Large intestine (tissue), 12 donors: Measurements from ENCODE around the gene GCDH. TPM values are rescaled to one million over a fixed set of nuclear protein-coding genes. Genes with fewer than 3 reads are reported as not detected.
"Not testable (repeated sequence)": the region's sequence is repeated elsewhere in the genome, so short reads cannot be mapped to it uniquely, and the experiment has no call there.

ENCODE experiments used
- DNase-seq, 2 donors: peaks; one replicate each; pipeline versions ENCODE4 v3.0.0 to v3.0.0-alpha.2; 2013
- H3K27ac ChIP-seq: one replicate; pipeline ENCODE4 v1.5.1; 2013; ENCODE audit warnings: low read length
- H3K27me3 ChIP-seq: 2 replicates; pipeline ENCODE4 v1.6.1; 2013; ENCODE audit warnings: low read length; ENCODE audit not compliant: control insufficient read depth, insufficient read depth
- H3K36me3 ChIP-seq: 2 replicates; pipeline ENCODE4 v1.6.1; 2013; ENCODE audit warnings: low read length; ENCODE audit not compliant: control insufficient read depth, insufficient read depth
- H3K4me1 ChIP-seq: one replicate; pipeline ENCODE4 v1.6.1; 2013; ENCODE audit warnings: low read length; ENCODE audit not compliant: control insufficient read depth, insufficient read depth
- H3K4me3 ChIP-seq: one replicate; pipeline ENCODE4 v1.5.1; 2013; ENCODE audit warnings: low read length
- H3K9me3 ChIP-seq: one replicate; pipeline ENCODE4 v1.6.1; 2013; ENCODE audit warnings: mild to moderate bottlenecking, low read depth, low read length, moderate library complexity; ENCODE audit not compliant: control insufficient read depth
- WGBS: methylation state at CpG from one replicate; pipeline ENCODE4 v1.1.5; 2013; ENCODE audit warnings: low lambda C conversion rate; ENCODE audit not compliant: insufficient coverage; 5-methylcytosine and 5-hydroxymethylcytosine counted together
- long read RNA-seq, 11 donors: transcript quantifications; one replicate each; lab custom pipeline, GENCODE V29; 2026
- polyA plus RNA-seq: library from polyadenylated mRNA; unstranded; fragments of 120-200 nt; gene quantifications from one replicate; pipeline ENCODE4 v1.2.1, GENCODE V29; 2013

The GCDH gene
- 25.4 TPM for polyA plus RNA-seq
- long read RNA-seq, donor 1, partial matches to known transcripts, result 0 of 3 reads
- long read RNA-seq, donor 1, other reads (novel, unspliced or antisense), result 0 of 3 reads
- long read RNA-seq, donor 2, transcript GCDH-201 (12 exons, 1,956 nt), result major isoform, 5 of 13 reads
- long read RNA-seq, donor 2, partial matches to known transcripts, result 7 of 13 reads
- long read RNA-seq, donor 2, other reads (novel, unspliced or antisense), result 0 of 13 reads
- long read RNA-seq, donor 3, result 0 reads
- long read RNA-seq, donor 4, partial matches to known transcripts, result 0 of 1 reads
- long read RNA-seq, donor 4, other reads (novel, unspliced or antisense), result 0 of 1 reads
- long read RNA-seq, donor 5, partial matches to known transcripts, result 0 of 1 reads
- long read RNA-seq, donor 5, other reads (novel, unspliced or antisense), result 0 of 1 reads
- long read RNA-seq, donor 6, transcript GCDH-201 (12 exons, 1,956 nt), result major isoform, 9 of 16 reads
- long read RNA-seq, donor 6, partial matches to known transcripts, result 5 of 16 reads
- long read RNA-seq, donor 6, other reads (novel, unspliced or antisense), result 0 of 16 reads
- long read RNA-seq, donor 7, partial matches to known transcripts, result 0 of 2 reads
- long read RNA-seq, donor 7, other reads (novel, unspliced or antisense), result 0 of 2 reads
- long read RNA-seq, donor 8, transcript GCDH-201 (12 exons, 1,956 nt), result major isoform, 5 of 16 reads
- long read RNA-seq, donor 8, partial matches to known transcripts, result 8 of 16 reads
- long read RNA-seq, donor 8, other reads (novel, unspliced or antisense), result 0 of 16 reads
- long read RNA-seq, donor 9, transcript GCDH-201 (12 exons, 1,956 nt), result major isoform, 5 of 7 reads
- long read RNA-seq, donor 9, partial matches to known transcripts, result 0 of 7 reads
- long read RNA-seq, donor 9, other reads (novel, unspliced or antisense), result 0 of 7 reads
- long read RNA-seq, donor 10, partial matches to known transcripts, result 0 of 5 reads
- long read RNA-seq, donor 10, other reads (novel, unspliced or antisense), result 0 of 5 reads
- long read RNA-seq, donor 11, partial matches to known transcripts, result 0 of 4 reads
- long read RNA-seq, donor 11, other reads (novel, unspliced or antisense), result 0 of 4 reads

DNA sequence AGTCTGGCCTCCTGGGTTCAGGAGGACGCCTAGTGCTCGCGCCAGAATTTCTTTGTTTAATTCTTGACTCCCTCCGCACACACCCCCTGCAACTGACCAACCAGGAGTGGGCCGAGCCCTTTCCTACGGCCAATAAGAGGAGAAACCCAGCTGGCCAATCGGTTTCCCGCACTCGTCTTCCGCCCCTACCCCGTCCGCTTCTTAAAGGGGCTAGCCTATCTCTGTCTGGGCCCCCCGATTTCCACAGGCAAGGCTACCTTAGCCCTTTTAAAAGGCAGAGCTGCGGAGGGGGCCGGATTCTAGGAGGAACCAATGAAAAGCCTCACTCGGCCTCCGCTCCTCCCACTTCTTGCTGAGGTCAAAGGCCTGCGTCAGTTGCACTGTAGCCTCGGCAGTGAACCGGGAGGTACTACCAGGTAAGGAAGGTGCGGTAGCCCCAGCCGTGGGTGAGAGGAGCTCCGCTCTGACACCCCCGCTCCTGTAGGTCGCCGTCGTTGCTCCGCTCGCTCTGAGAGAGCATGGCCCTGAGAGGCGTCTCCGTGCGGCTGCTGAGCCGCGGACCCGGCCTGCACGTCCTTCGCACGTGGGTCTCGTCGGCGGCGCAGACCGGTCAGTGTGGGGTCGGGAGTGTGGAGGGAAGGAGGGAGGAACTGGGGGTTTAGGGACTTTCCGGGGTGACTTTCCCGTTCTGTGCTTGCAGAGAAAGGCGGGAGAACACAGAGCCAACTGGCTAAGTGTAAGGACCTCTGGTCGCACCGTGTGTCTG lies at the start of gene GCDH:
Gene GCDH (plus strand): TSS at position 374 of the 766 bp plus-strand sequence. CDS start 145 bp downstream, at position 519.
- Histone ChIP-seq H3K27ac (peak within 1 kb of the TSS; percentile 16), H3K9me3 (peaks cover 1% of the 10 kb centered on the region), H3K4me3 (peak within 1 kb of the TSS; percentile 81), H3K36me3 (peaks cover 16% of the 10 kb centered on the region), H3K27me3 (peaks cover 21% of the 10 kb centered on the region), H3K4me1 (peaks cover 8% of the 10 kb centered on the region)
- WGBS, result no CpG with 5 or more reads among the region's 49 CpGs
- DNase-seq, result peak; percentile 97 to 99

DNA sequence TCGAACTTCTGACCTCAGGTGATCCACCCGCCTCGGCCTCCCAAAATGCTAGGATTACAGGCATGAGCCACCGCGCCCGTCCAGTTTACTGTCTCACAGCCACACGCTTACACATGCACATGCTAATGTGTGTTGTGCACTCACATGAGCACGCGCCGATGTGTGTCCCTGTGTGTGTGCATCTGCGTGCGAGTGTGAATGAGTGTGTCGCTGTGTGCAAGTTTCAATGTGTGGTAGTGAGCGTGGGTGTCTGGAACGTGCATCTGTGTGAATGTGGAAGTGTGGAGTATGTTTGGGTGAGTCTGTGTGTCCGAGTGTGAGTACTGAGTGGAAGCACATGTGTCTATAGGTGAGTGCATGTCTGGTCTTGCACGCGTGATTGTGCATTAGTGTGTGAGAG lies 48.4 kb upstream of the GCDH start:
- DNase-seq, result no peak
- no peak overlapping the region for H3K4me3 ChIP-seq
- no peaks in the 10 kb centered on the region for H3K36me3 ChIP-seq
- no CpG with 5 or more reads among the region's 18 CpGs for WGBS
- peaks cover 70% of the 10 kb centered on the region for H3K27me3 ChIP-seq
- H3K4me1 ChIP-seq, result peaks cover 12% of the 10 kb centered on the region
- H3K9me3 ChIP-seq, result peaks cover 15% of the 10 kb centered on the region
- no peak overlapping the region for H3K27ac ChIP-seq

DNA sequence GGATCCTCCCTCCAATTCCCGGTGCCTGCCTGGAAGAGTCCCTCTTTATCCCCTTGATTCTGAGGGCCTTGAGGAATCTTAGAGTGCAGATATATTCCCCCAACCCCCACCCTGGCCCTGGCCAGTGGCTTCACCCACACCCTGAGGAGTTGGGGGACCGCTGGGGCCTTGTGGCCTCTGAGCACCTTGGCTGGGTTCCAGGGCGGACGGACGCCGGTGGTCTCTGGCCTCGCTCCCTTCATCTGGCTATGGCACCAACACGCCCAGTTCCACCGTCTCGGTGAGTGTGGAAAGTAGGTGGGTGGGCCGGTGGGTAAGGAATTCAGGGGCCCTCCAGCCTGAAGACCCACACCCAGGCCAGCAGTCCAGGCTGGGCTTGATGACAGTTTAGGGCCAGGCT lies 47.6 kb upstream of the GCDH start:
- no CpG with 5 or more reads among the region's 11 CpGs for WGBS
- Histone ChIP-seq H3K27me3 (peaks cover 63% of the 10 kb centered on the region), H3K4me1 (peaks cover 16% of the 10 kb centered on the region), H3K27ac (no peak overlapping the region), H3K9me3 (peaks cover 15% of the 10 kb centered on the region), H3K4me3 (no peak overlapping the region), H3K36me3 (no peaks in the 10 kb centered on the region)
- DNase-seq, result no peak

DNA sequence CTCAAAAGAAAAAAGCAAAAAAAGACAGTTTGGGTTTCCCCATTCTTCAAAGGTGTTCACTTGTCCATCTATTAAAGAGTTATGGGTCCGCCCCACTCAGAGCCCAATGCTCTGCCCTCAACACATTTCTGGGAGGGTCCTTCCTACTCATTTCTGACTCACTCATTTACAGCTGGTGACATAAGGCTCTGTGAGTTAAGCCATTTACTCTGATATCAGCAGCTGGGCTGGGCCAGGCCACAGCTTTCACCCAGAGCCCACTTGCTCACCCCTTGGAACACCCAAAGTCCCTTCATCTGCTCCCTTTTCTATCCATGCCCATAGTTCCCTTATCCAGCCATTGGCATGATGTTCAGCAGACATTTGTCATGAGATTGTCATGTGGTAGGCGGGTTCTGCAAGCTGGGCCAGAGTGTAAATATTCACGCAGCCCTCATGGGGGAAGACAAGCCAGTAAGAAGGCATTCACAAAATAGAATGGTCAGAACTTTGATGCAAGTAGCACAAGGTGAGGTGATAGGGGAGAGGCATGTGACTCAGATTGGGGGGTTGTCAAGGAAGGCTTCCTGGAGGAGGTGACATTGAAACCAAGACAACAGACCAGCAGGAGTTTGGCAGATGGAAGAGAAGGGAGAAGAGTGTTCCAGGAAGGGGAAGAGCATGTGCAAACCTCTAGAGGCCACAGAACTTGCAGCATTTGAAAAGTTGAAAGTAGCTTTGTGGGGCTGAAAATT lies 46.8 kb upstream of the GCDH start:
- no peak overlapping the region for H3K27ac ChIP-seq
- peaks cover 16% of the 10 kb centered on the region for H3K4me1 ChIP-seq
- no peak for DNase-seq
- peaks cover 10% of the 10 kb centered on the region for H3K9me3 ChIP-seq
- no CpG with 5 or more reads among the region's 3 CpGs for WGBS
- no peaks in the 10 kb centered on the region for H3K36me3 ChIP-seq
- H3K4me3 ChIP-seq, result no peak overlapping the region
- peaks cover 55% of the 10 kb centered on the region for H3K27me3 ChIP-seq

DNA sequence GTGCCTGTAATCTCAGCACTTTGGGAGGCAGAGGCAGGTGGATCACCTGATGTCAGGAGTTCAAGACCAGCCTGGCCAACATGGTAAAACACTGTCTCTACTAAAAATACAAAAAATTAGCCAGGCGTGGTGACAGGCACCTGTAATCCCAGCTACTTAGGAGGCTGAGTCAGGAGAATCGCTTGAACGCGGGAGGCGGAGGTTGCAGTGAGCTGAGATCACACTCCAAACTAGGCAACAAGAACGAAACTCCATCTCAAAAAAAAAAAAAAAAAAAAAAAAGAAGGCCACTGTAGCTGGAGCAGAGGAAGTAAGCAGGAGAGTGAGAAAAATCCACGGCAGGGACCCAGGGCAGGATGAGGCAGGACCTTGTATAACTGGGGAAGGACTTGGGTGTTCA lies 44.3 kb upstream of the GCDH start:
- H3K4me1 ChIP-seq, H3K27ac ChIP-seq, DNase-seq, H3K9me3 ChIP-seq, H3K36me3 ChIP-seq, H3K4me3 ChIP-seq: not testable (repeated sequence)
- peaks cover 31% of the 10 kb centered on the region for H3K27me3 ChIP-seq
- WGBS, result no CpG with 5 or more reads among the region's 7 CpGs

DNA sequence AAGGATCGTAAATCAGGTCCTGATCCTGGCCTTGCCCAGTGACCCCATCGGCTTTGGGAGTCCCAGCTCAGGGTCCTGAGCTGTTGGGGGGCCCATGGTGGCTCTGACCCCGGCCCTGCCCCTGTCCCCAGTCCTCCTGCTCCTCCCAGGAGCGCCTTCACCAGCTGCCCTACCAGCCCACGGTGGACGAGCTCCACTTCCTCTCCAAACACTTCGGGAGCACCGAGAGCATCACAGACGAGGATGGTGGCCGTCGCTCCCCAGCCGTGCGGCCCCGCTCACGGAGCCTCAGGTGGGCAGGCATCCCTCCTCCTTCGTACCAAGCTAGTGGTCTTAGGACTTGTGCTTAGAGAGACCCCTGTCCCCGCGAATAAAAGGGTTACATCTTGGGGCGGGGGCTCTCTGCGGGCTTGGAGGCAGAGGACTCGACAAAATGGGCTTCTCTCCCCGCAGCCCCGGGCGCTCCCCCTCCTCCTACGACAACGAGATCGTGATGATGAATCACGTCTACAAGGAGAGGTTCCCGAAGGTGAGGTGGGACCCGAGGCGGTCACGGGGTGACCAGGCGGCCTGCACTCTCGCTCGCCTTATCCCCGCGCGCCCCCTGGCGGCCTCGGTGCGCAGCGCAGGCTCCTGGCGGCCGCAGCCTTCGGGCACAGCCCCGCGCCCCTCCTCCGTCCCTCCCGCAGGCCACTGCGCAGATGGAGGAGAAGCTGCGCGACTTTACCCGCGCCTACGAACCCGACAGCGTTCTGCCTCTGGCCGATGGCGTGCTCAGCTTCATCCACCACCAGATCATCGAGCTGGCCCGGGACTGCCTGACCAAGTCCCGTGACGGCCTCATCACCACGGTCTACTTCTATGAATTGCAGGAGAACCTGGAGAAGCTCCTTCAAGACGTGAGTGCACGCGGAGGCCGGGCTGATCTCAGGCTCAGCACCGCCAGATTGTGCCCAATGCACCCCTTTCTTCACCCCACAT lies 43.5 kb upstream of the GCDH start:
- Histone ChIP-seq H3K9me3 (no peaks in the 10 kb centered on the region), H3K27ac (no peak overlapping the region), H3K36me3 (no peaks in the 10 kb centered on the region), H3K4me1 (peaks cover 8% of the 10 kb centered on the region), H3K4me3 (no peak overlapping the region), H3K27me3 (peaks cover 24% of the 10 kb centered on the region)
- DNase-seq, result peak; percentile 81 to 82
- no CpG with 5 or more reads among the region's 69 CpGs for WGBS

DNA sequence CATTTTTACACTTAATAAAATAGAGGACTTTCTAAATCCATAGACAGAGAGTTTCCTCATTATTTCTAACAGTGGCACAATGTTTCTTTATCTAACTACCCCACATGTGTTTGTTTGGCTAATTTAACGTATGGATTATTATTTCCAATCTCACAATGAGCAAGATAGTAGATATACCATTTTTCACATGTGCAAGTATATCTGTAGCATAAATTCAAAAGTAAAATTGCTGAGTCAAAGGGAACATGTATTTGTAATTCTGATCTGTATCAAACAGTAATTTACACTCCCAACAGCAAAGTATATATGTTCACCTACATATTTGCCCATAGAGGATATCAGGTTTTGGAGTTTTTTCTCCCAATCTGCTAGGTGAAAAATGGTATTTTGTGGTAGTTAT lies 34.3 kb upstream of the GCDH start:
- Histone ChIP-seq H3K27me3 (no peaks in the 10 kb centered on the region), H3K9me3 (peaks cover 5% of the 10 kb centered on the region), H3K4me1 (no peaks in the 10 kb centered on the region), H3K4me3 (no peak overlapping the region), H3K36me3 (no peaks in the 10 kb centered on the region), H3K27ac (no peak overlapping the region)
- 57% methylated on average over 1 of the region's 1 CpG for WGBS
- no peak for DNase-seq

DNA sequence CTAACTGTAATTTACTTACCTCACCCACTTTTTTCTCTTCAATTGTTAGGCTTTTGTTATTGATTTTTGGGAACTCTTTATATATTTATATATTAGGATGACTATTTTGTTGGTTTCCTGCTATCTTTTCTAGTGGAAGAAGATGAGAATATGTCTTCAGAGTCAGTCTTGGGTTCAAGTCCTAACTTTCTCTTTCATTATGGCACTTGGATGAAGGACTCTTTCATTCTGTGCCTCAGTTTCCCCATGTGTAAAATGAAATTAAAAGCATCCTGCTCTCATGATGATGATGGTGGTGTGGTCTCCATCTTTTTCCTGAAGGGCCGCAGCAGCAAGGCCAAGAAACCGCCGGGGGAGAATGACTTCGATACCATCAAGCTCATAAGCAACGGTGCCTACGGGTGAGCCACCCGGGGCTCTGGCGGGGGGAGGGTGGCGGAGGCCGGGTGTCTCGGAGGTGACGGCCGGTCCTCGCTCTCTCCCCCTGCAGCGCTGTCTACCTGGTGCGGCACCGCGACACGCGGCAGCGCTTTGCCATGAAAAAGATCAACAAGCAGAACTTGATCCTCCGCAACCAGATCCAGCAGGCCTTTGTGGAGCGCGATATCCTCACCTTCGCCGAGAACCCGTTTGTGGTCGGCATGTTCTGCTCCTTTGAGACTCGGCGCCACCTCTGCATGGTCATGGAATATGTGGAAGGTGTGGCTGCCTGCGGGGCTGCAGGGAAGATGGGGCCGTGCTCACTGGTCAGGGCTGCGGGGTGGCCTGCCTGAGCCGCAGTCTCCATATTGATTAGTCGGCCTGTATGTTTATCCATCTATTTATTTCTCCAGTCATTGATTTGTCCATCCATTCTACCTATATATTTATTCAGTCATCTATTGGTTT lies 32.7 kb upstream of the GCDH start:
- DNase-seq, result no peak
- Histone ChIP-seq H3K4me1 (no peaks in the 10 kb centered on the region), H3K27ac (no peak overlapping the region), H3K4me3 (no peak overlapping the region), H3K9me3 (peaks cover 5% of the 10 kb centered on the region), H3K27me3 (peaks cover under 1% of the 10 kb centered on the region), H3K36me3 (no peaks in the 10 kb centered on the region)
- 100% methylated on average over 4 of the region's 35 CpGs for WGBS
